HCT116 (cell line): ENCODE data around the gene ZC3H12C. TPM values are rescaled to one million over a fixed set of nuclear protein-coding genes. Genes with fewer than 3 reads are reported as not detected.
A peak's percentile ranks its signal among the peaks of the same experiment; 100 is the strongest.
"Not testable (repeated sequence)": the region's sequence is repeated elsewhere in the genome, so short reads cannot be mapped to it uniquely, and the experiment has no call there.

Experiments used
- ATAC-seq: fragments of 200-7000 bp; cut with Tn5 transposase; 2 replicates; pipeline ENCODE4 v1.9.1; 2020; ENCODE audit warnings: mild to moderate bottlenecking, moderate library complexity
- BruUV-seq: library from RNA; stranded (reverse); fragments of 400-500 nt; replicated peaks from 2 replicates; lab custom pipeline; 2021; lab: Mats Ljungman, UMichigan
- CTCF ChIA-PET: fragments of 300-600 bp; sonication (Branson Sonifier 250); formaldehyde crosslinking; loops from one replicate; lab custom pipeline; 2021; ENCODE audit warnings: antibody characterized with exemption; lab: Charles Lee
- POLR2A ChIA-PET: fragments of 300-600, 350-600 bp; sonication (Branson Sonifier 250); formaldehyde crosslinking; loops from one replicate; lab custom pipeline; 2021; ENCODE audit warnings: antibody characterized with exemption; lab: Charles Lee
- RAD21 ChIA-PET, 2 experiments: fragments of 300-600 bp; sonication (Branson Sonifier 250); formaldehyde crosslinking; loops; one replicate each; lab custom pipeline; 2023; ENCODE audit warnings: low total read pairs in 2 of 2; ENCODE audit not compliant: uncharacterized antibody in 2 of 2, unreplicated experiment in 2 of 2, low non-redundant PET in 1 of 2; lab: Charles Lee
- DNase-seq: peaks from one replicate; pipeline ENCODE4 v3.0.0-alpha.2; 2010; ENCODE audit warnings: low read depth, low spot score
- H2AFZ ChIP-seq: fragments of 200-600 bp; shearing (Covaris generic), sonication (generic); 2 replicates; pipeline ENCODE4 v1.6.1; 2017; ENCODE audit warnings: low read depth, mixed run types, mixed read lengths, antibody characterized with exemption, low read length; ENCODE audit not compliant: poor library complexity, severe bottlenecking
- H3K27ac ChIP-seq: 2 replicates; pipeline ENCODE4 v1.5.1; 2012; ENCODE audit warnings: low read depth, low read length
- H3K27me3 ChIP-seq: fragments of 200-600 bp; sonication (generic); 2 replicates; pipeline ENCODE4 v1.6.1; 2016; ENCODE audit warnings: mixed run types, low read length, mixed read lengths; ENCODE audit not compliant: insufficient read depth
- H3K36me3 ChIP-seq, 2 experiments: fragments of 200-500 bp in 1 of 2; fragments of 200-600 bp in 1 of 2; sonication (Bioruptor generic) in 1 of 2; sonication (generic) in 1 of 2; 2 replicates each; pipeline versions ENCODE4 v1.5.1 to v1.6.1; 2014 to 2016; ENCODE audit warnings: low read length in 2 of 2, inconsistent platforms in 1 of 2, mixed read lengths in 1 of 2, mixed run types in 1 of 2; ENCODE audit not compliant: insufficient read depth in 2 of 2, control insufficient read depth in 1 of 2
- H3K4me1 ChIP-seq, 2 experiments: fragments of 200-600 bp in 1 of 2; sonication (generic) in 1 of 2; 2 replicates each; pipeline versions ENCODE4 v1.5.1 to v1.6.1; 2012 to 2017; ENCODE audit warnings: low read length in 2 of 2, inconsistent platforms in 1 of 2, mild to moderate bottlenecking in 1 of 2, mixed read lengths in 1 of 2, mixed run types in 1 of 2, moderate library complexity in 1 of 2; ENCODE audit not compliant: insufficient read depth in 2 of 2, control insufficient read depth in 1 of 2
- H3K4me2 ChIP-seq: fragments of 200-600 bp; sonication (generic); 2 replicates; pipeline ENCODE4 v1.6.1; 2017; ENCODE audit warnings: mixed run types, low read length, mixed read lengths
- H3K4me3 ChIP-seq, 2 experiments: fragments of 200-600 bp in 1 of 2; sonication (generic) in 1 of 2; replicated peaks in 1 of 2; 2 replicates each; pipeline ENCODE4 v1.5.1; 2011 to 2016; ENCODE audit warnings: low read length in 2 of 2, control low read depth in 1 of 2, low read depth in 1 of 2, mild to moderate bottlenecking in 1 of 2, mixed read lengths in 1 of 2, mixed run types in 1 of 2
- H3K79me2 ChIP-seq: fragments of 200-600 bp; sonication (generic); 2 replicates; pipeline ENCODE4 v1.6.1; 2017; ENCODE audit warnings: mild to moderate bottlenecking, mixed run types, low read length, moderate library complexity, mixed read lengths; ENCODE audit not compliant: insufficient read depth
- H3K9ac ChIP-seq: fragments of 200-600 bp; sonication (generic); 2 replicates; pipeline ENCODE4 v1.6.1; 2016; ENCODE audit warnings: low read length, mixed read lengths
- H3K9me2 ChIP-seq: fragments of 200-600 bp; sonication (generic), shearing (Covaris generic); 2 replicates; pipeline ENCODE4 v1.6.1; 2017; ENCODE audit warnings: mixed run types, mild to moderate bottlenecking, moderate library complexity; ENCODE audit not compliant: insufficient read depth
- H3K9me3 ChIP-seq, 2 experiments: fragments of 200-500 bp in 1 of 2; fragments of 200-600 bp in 1 of 2; sonication (Bioruptor generic) in 1 of 2; sonication (generic) in 1 of 2; 2 replicates each; pipeline ENCODE4 v1.6.1; 2014 to 2017; ENCODE audit warnings: low read length in 2 of 2, mixed read lengths in 2 of 2, inconsistent platforms in 1 of 2, low read depth in 1 of 2, mild to moderate bottlenecking in 1 of 2, mixed run types in 1 of 2, moderate library complexity in 1 of 2; ENCODE audit not compliant: control insufficient read depth in 1 of 2, insufficient read depth in 1 of 2
- H4K20me1 ChIP-seq: fragments of 200-600 bp; sonication (generic), shearing (Covaris generic); 2 replicates; pipeline ENCODE4 v1.6.1; 2017; ENCODE audit warnings: mixed run types, mild to moderate bottlenecking, moderate library complexity; ENCODE audit not compliant: insufficient read depth
- CTCF ChIP-seq, 3 experiments: fragments of 200-600 bp in 1 of 3; sonication (generic) in 1 of 3; IDR thresholded peaks in 2 of 3; conservative IDR thresholded peaks in 1 of 3; 2 replicates each; pipeline ENCODE4 v1.5.1; 2012 to 2017; ENCODE audit warnings: low read depth in 2 of 3, low read length in 2 of 3, antibody characterized with exemption in 1 of 3, borderline replicate concordance in 1 of 3, control low read depth in 1 of 3, mild to moderate bottlenecking in 1 of 3, mixed read lengths in 1 of 3, mixed run types in 1 of 3, moderate library complexity in 1 of 3; ENCODE audit not compliant: insufficient read depth in 1 of 3
- ELF1 ChIP-seq: IDR thresholded peaks from 2 replicates; pipeline ENCODE4 v1.6.1; 2012; ENCODE audit warnings: low read depth, borderline replicate concordance
- FOSL1 ChIP-seq: IDR thresholded peaks from 2 replicates; pipeline ENCODE4 v1.6.1; 2012; ENCODE audit warnings: low read depth
- MAX ChIP-seq: IDR thresholded peaks from 2 replicates; pipeline ENCODE4 v1.6.1; 2012
- POLR2A ChIP-seq: IDR thresholded peaks from 2 replicates; pipeline ENCODE4 v1.7.0; 2011; ENCODE audit warnings: borderline replicate concordance; ENCODE audit not compliant: insufficient read depth, insufficient read length; ENCODE audit errors: extremely low read depth
- POLR2AphosphoS5 ChIP-seq: IDR thresholded peaks from 2 replicates; pipeline ENCODE4 v1.6.1; 2011; ENCODE audit warnings: mild to moderate bottlenecking, low read depth, low read length, moderate library complexity
- RAD21 ChIP-seq: IDR thresholded peaks from 2 replicates; pipeline ENCODE4 v1.6.1; 2012; ENCODE audit warnings: low read depth, mild to moderate bottlenecking
- YY1 ChIP-seq: IDR thresholded peaks from 2 replicates; pipeline ENCODE4 v1.6.1; 2011; ENCODE audit warnings: low read length, low read depth, moderate library complexity, mild to moderate bottlenecking; ENCODE audit not compliant: insufficient replicate concordance; ENCODE audit errors: extremely low read depth
- intact Hi-C: fragments of 100-400 bp; cut with micrococcal nuclease; formaldehyde crosslinking; loops from 2 replicates; pipeline ENCODE4 v1.10.0; 2022
- total RNA-seq: library from RNA; stranded (reverse); gene quantifications from one replicate; pipeline ENCODE4 v1.2.1, GENCODE V29; 2021; ENCODE audit not compliant: unreplicated experiment

Gene ZC3H12C
- total RNA-seq, 1 experiment from 2014 or later: 10.2 TPM

- ChIA-PET POLR2A (no interaction called here), CTCF (no interaction called here), RAD21 (no interaction called here)
- no peak overlapping the region for H3K4me3 ChIP-seq
- H3K9me2 ChIP-seq: no peaks in the 10 kb centered on the region
- ATAC-seq: no peak
- no TSS peak for BruUV-seq
- H3K27me3 ChIP-seq: no peaks in the 10 kb centered on the region
- H3K9me3 ChIP-seq: no peaks in the 10 kb centered on the region
- H3K9ac ChIP-seq: no peak overlapping the region
- 0 out of 2 replicates have a peak overlapping the region, but pooled peaks have one; percentile 17 for H3K4me2 ChIP-seq
- DNase-seq: no peak
- no peaks in the 10 kb centered on the region for H3K79me2 ChIP-seq
- no peaks in the 10 kb centered on the region for H3K36me3 ChIP-seq
- no peak overlapping the region for H3K27ac ChIP-seq
- no peaks in the 10 kb centered on the region for H4K20me1 ChIP-seq
- H2AFZ ChIP-seq: no peak overlapping the region
- H3K4me1 ChIP-seq: peaks cover 0 to 11% of the 10 kb centered on the region in 2 experiments; a peak in 3 of 4 replicates
- intact Hi-C loops: no loop called here
- TF ChIP-seq CTCF (IDR thresholded peaks at IDR 0.05 in 2 of 3, conservative IDR thresholded peaks at IDR 0.05 in 1 of 3; ENCODE audit: borderline replicate concordance in 1 of 3, insufficient read depth in 1 of 3, low read depth in 2 of 3, low read length in 2 of 3) (no peak), ELF1 (no peak), RAD21 (no peak), POLR2AphosphoS5 (no peak), FOSL1 (no peak), YY1 (no peak), MAX (no peak), POLR2A (no peak)
These were observed 28.0 kb upstream of the ZC3H12C start for GRCh38 chr11:110065189-110065588.

- H3K4me2 ChIP-seq, DNase-seq, POLR2A ChIA-PET, H2AFZ ChIP-seq, ATAC-seq, H3K9me3 ChIP-seq, H4K20me1 ChIP-seq, H3K9ac ChIP-seq, H3K36me3 ChIP-seq, intact Hi-C loops, H3K27me3 ChIP-seq, H3K79me2 ChIP-seq, H3K9me2 ChIP-seq, BruUV-seq, H3K27ac ChIP-seq, H3K4me3 ChIP-seq, RAD21 ChIA-PET: not testable (repeated sequence)
- H3K4me1 ChIP-seq: peaks cover 0 to 11% of the 10 kb centered on the region in 2 experiments; a peak in 3 of 4 replicates
- CTCF ChIA-PET: interaction anchor here (1.3 kb wide), 1 partner anchor 25 kb away, joined by 3 read pairs; no protein-coding TSS in a partner anchor
These were observed 25.2 kb upstream of the ZC3H12C start for GRCh38 chr11:110068001-110068400.
